Tibial nerve (tissue), 4 donors: ENCODE data around the gene SVIL. TPM values are rescaled to one million over a fixed set of nuclear protein-coding genes. Genes with fewer than 3 reads are reported as not detected.
A peak's percentile ranks its signal among the peaks of the same experiment; 100 is the strongest.

ENCODE experiments used
- DNase-seq, 2 donors: peaks; one replicate each; pipeline ENCODE4 v3.0.0-alpha.2; 2019; ENCODE audit warnings: low spot score in 2 of 2
- H3K27ac ChIP-seq, 4 donors: fragments of 200-600 bp; sonication (generic) in 3 of 4; one replicate each; pipeline ENCODE4 v1.5.1; 2017 to 2019; ENCODE audit warnings: mild to moderate bottlenecking in 1 of 4
- H3K27me3 ChIP-seq, 2 donors: fragments of 200-600 bp; sonication (generic) in 1 of 2; one replicate each; pipeline versions ENCODE4 v1.5.1 to v1.6.0; 2017 to 2019
- H3K36me3 ChIP-seq, 3 donors: fragments of 200-600 bp; sonication (generic); one replicate each; pipeline ENCODE4 v1.5.1; 2018 to 2019
- H3K4me1 ChIP-seq, 4 donors: fragments of 200-600 bp; sonication (generic) in 3 of 4; one replicate each; pipeline ENCODE4 v1.5.1; 2017 to 2019
- H3K4me3 ChIP-seq, 4 donors: fragments of 200-600 bp; sonication (generic) in 3 of 4; one replicate each; pipeline ENCODE4 v1.5.1; 2017 to 2019; ENCODE audit warnings: mild to moderate bottlenecking in 1 of 4, moderate library complexity in 1 of 4
- H3K9me3 ChIP-seq, 4 donors: fragments of 200-600 bp; sonication (generic) in 3 of 4; one replicate each; pipeline ENCODE4 v1.5.1; 2017 to 2019
- CTCF ChIP-seq, 5 experiments: fragments of 200-600 bp in 3 of 5; fragments of 450-650 bp in 2 of 5; sonication (generic) in 3 of 5; IDR thresholded peaks; one replicate each; pipeline ENCODE4 v1.5.1; 2016 to 2019; ENCODE audit warnings: antibody characterized with exemption in 5 of 5, mild to moderate bottlenecking in 3 of 5, moderate library complexity in 2 of 5
- EP300 ChIP-seq, 2 donors: sonication (generic); formaldehyde crosslinking; IDR thresholded peaks; one replicate each; pipeline ENCODE4 v1.6.1; 2017; ENCODE audit warnings: antibody characterized with exemption in 2 of 2, mild to moderate bottlenecking in 1 of 2
- POLR2A ChIP-seq, 2 donors: fragments of 450-650 bp; IDR thresholded peaks; one replicate each; pipeline ENCODE4 v1.6.1; 2017; ENCODE audit warnings: antibody characterized with exemption in 2 of 2, mild to moderate bottlenecking in 2 of 2, moderate library complexity in 2 of 2
- WGBS, 2 donors: methylation state at CpG; one replicate each; pipeline ENCODE4 v1.1.5; 2018; 5-methylcytosine and 5-hydroxymethylcytosine counted together
- total RNA-seq, 4 donors: library from RNA; depleted of rRNA; stranded (reverse); fragments of >200 nt; gene quantifications; one replicate each; pipeline ENCODE4 v1.1.0, GENCODE V29; 2016

The SVIL gene
- total RNA-seq, 4 donors from 2014 or later, result 23.6 to 32.0 (median 26.0) TPM

- no peak overlapping the region for H3K4me3 ChIP-seq
- 61 to 68% methylated on average over 5 of the region's 5 CpGs for WGBS, 2 donors
- peak overlapping the region in 1 of 4 donors; percentile 17 for H3K27ac ChIP-seq
- H3K4me1 ChIP-seq, result peaks cover 0 to 30% (median 0%) of the 10 kb centered on the region in 4 donors
- H3K9me3 ChIP-seq, result no peaks in the 10 kb centered on the region
- DNase-seq, result no peak
- peaks cover 0 to 60% (median 2%) of the 10 kb centered on the region in 3 donors for H3K36me3 ChIP-seq
- TF ChIP-seq EP300 (IDR thresholded peaks at IDR 0.05), result no peak
- no peak for TF ChIP-seq POLR2A (IDR thresholded peaks at IDR 0.05)
- no peaks in the 10 kb centered on the region for H3K27me3 ChIP-seq
Measured at GRCh38 chr10:29472301-29473086, 162.3 kb downstream of the SVIL start.

GRCh38 chr10:29471544-29471859, 163.3 kb downstream of the SVIL start:
- no peak for TF ChIP-seq EP300 (IDR thresholded peaks at IDR 0.05)
- TF ChIP-seq CTCF (IDR thresholded peaks at IDR 0.05), result no peak
- TF ChIP-seq POLR2A (IDR thresholded peaks at IDR 0.05), result no peak
- H3K36me3 ChIP-seq, result peaks cover 0 to 69% (median 2%) of the 10 kb centered on the region in 3 donors
- H3K27me3 ChIP-seq, result no peaks in the 10 kb centered on the region
- no peak overlapping the region for H3K4me3 ChIP-seq
- H3K9me3 ChIP-seq, result no peaks in the 10 kb centered on the region
- no peak for DNase-seq
- peak overlapping the region in 1 of 4 donors; percentile 10 for H3K27ac ChIP-seq
- 41 to 60% methylated on average over 1 of the region's 1 CpG for WGBS, 2 donors
- H3K4me1 ChIP-seq, result peaks cover 0 to 28% (median 0%) of the 10 kb centered on the region in 4 donors

- H3K4me3 ChIP-seq, result no peak overlapping the region
- H3K27me3 ChIP-seq, result no peaks in the 10 kb centered on the region
- DNase-seq, result no peak
- H3K4me1 ChIP-seq, result peaks cover 0 to 28% (median 0%) of the 10 kb centered on the region in 4 donors
- 54 to 64% methylated on average over 14 of the region's 14 CpGs for WGBS, 2 donors
- no peaks in the 10 kb centered on the region for H3K9me3 ChIP-seq
- peaks cover 0 to 69% (median 2%) of the 10 kb centered on the region in 3 donors for H3K36me3 ChIP-seq
- peak overlapping the region in 2 of 4 donors; percentile 10 to 31 for H3K27ac ChIP-seq
- no peak for TF ChIP-seq EP300 (IDR thresholded peaks at IDR 0.05)
- no peak for TF ChIP-seq POLR2A (IDR thresholded peaks at IDR 0.05)
- no peak for TF ChIP-seq CTCF (IDR thresholded peaks at IDR 0.05)
Measured at GRCh38 chr10:29470843-29471543, 163.8 kb downstream of the SVIL start.

- Histone ChIP-seq H3K27ac (peak overlapping the region in 1 of 4 donors; percentile 31), H3K9me3 (no peaks in the 10 kb centered on the region), H3K36me3 (peaks cover 0 to 73% (median 0%) of the 10 kb centered on the region in 3 donors), H3K4me3 (no peak overlapping the region), H3K4me1 (peaks cover 0 to 28% (median 0%) of the 10 kb centered on the region in 4 donors), H3K27me3 (no peaks in the 10 kb centered on the region)
- peak in 1 of 2 donors; percentile 42 for DNase-seq
- WGBS, 2 donors, result 72 to 74% methylated on average over 11 to 16 of the region's 16 CpGs
- TF ChIP-seq POLR2A (IDR thresholded peaks at IDR 0.05) (no peak), EP300 (IDR thresholded peaks at IDR 0.05) (no peak), CTCF (IDR thresholded peaks at IDR 0.05) (no peak)
Measured at GRCh38 chr10:29470355-29470705, 164.4 kb downstream of the SVIL start.

- WGBS, 2 donors, result 84 to 85% methylated on average over 28 of the region's 28 CpGs
- DNase-seq, result no peak
- TF ChIP-seq EP300 (IDR thresholded peaks at IDR 0.05), result no peak
- H3K9me3 ChIP-seq, result no peaks in the 10 kb centered on the region
- peak overlapping the region in 1 of 4 donors; percentile 26 for H3K27ac ChIP-seq
- H3K4me1 ChIP-seq, result peaks cover 0 to 27% (median 0%) of the 10 kb centered on the region in 4 donors
- H3K4me3 ChIP-seq, result no peak overlapping the region
- H3K27me3 ChIP-seq, result no peaks in the 10 kb centered on the region
- peaks cover 0 to 79% (median 0%) of the 10 kb centered on the region in 3 donors for H3K36me3 ChIP-seq
Measured at GRCh38 chr10:29469481-29470354, 165.1 kb downstream of the SVIL start.
